Subcutaneous adipose tissue (tissue), 4 donors: ENCODE measurements around the gene GABBR2. TPM values are rescaled to one million over a fixed set of nuclear protein-coding genes. Genes with fewer than 3 reads are reported as not detected.

Source experiments
- CTCF ChIP-seq: fragments of 450-650 bp; IDR thresholded peaks from one replicate; pipeline ENCODE4 v1.5.1; 2016; ENCODE audit warnings: low read depth, mild to moderate bottlenecking, control low read depth, antibody characterized with exemption, moderate library complexity
- total RNA-seq, 4 donors: library from RNA; depleted of rRNA; stranded (reverse); fragments of >200 nt; gene quantifications; one replicate each; pipeline ENCODE4 v1.1.0, GENCODE V29; 2016

Gene GABBR2
- total RNA-seq, 4 donors from 2014 or later = not detected

DNA sequence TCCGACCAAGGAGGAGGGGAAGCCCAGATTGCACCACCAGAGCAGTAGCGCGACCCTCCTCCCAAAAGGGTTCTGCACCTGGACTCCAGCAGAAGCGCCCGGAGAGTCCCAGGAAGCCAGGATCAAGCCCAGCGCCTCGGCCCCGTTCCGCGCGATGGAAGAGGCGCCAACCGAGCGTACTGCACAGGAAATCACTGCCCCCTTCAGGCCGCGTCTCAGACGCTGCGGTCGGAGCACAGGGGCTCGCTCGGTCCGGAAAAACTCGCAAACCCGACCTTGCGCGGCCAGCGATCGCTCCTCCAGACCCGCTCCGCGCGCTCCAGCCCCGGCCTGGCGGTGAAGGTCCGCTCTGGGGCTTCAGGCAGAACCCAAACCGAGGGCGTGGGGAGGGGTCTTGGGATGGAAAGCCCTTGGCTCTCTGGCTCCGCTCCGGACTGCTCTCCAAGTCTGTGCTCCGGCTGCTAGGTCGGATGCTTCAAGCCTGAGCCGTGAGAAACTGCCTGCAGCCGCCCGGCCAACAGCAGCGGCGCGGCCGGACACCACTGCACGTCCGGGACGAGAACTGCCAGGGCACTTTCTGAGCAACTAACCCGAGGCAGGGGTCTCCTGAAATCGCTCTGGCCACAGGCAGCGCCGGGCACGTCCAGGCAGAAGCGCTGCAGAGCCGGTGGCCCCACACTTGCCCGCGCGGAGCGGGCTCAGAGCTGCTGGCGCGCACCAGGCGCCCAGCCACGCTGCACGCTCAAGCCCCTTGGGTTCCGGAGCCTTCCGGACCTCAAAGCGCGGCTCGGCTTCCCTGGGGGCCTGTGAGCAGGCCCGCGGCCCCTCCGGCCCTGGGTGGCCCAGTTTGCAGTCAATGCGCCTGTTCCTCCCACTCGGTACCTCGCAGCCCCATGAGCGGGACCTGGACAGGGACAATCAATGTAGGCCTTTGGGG is 1.3 kb downstream of the GABBR2 start:
- TF ChIP-seq CTCF = no peak

DNA sequence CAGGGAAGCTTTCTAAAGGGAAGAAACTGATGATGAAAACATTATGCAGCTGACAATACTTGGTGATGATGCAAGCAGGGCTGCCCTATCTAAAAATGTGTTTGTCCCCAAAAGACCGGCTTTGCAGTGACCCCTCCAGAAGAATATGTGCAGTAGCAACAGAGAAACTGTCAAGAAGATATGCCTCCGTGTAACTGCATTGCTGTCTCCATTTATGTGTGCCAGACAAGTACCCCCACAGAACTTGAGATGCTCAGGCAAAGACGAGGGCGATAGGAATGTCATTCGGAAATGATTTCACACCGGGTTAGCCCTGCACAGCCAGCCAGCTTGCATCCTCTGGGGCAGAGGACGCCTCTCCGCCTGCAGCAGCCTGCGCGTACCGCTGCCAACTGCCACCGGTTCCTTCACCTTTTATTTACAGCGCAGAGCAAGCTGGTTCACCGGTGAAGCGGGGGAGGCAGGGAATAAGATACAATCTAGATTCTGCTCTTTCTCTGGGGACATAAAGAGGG is 2.0 kb downstream of the GABBR2 start:
- TF ChIP-seq CTCF = no peak

DNA sequence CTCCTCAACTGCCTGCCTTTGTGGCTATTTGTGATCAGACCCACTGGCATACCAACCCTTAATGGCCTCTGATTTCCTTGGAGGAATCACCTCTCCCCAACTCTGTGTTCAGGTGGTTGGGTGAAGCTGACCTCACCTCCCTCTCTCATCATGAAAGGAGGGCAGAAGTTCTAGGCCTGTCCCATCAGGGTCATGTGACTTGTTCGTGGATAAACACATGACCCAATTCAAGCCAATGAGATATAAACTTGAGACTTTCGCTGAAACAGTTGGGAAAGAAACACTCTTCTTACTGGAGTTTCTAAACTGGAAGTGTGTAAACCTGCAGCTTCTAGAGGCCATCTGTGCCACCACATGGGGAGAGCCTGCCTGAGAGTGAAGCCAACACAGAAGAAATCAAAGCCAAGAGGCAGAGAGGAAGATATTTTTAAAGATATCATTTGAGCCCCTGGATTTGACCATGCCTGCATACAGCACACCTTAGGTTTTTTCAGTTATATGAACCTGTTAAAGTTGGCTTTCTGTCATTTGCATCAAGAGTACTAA is 5.8 kb downstream of the GABBR2 start:
- TF ChIP-seq CTCF = no peak

DNA sequence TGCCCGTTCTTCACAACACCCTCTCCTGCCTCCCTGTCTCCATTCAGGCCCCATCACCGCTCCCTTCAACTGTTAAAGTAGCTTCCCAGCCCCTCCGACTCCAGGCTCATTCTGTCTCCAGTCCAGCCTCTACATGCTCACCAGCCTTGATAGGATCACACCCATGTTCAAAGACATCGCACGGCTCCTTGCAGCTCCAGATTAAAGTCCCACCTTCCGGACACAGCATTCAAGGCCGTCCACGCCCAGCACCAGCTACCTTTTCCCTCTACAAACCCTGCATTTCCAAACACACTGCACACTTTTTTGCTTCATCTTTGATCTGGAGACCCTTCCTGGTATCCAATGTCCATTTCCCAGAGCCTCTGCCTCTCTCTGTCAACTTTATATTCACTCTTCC is 6.4 kb downstream of the GABBR2 start:
- TF ChIP-seq CTCF = no peak

- no peak for TF ChIP-seq CTCF
Measured at GRCh38 chr9:98701576-98701975, 7.2 kb downstream of the GABBR2 start.

DNA sequence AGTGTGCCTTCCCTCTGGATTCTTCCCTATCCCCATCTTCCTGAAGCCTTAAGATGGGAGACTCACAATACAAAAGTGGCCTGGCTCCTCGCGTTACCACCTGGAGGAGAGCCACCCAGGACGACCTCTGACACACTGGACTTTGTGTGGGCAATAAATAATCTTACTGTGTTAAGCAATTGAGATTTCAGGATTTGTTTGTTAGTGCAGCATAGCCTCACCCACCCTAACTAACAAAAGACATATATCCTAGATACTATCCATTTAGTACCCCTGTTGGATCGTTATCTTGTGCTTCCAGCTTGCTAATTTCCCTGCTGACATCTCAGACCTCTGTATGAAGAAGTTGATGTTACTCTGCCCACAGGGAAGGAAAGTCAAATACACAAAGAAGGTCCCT is 7.9 kb downstream of the GABBR2 start:
- no peak for TF ChIP-seq CTCF

DNA sequence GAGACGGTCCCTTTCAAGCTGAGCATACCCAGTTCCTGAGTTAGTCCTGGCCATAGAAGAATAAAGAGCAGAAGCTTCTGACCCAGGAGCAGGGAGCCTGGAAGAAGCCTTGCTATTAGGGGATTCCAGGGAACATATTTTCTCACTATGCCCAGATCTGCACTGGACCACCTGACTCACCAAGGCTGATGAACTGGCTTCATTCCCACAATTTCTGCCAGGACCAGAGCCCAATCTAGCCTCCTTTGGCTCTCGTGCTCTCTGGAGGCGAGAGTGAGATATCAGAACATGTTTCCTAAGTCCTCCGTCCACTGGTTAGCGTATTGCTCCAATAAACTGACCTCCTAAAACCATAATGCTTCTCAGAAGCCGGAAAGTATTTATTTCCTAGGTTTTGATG is 9.9 kb downstream of the GABBR2 start:
- TF ChIP-seq CTCF = no peak
